Activated CD4-positive, CD25-positive, alpha-beta regulatory T cell treated with anti-CD3 and anti-CD28 coated beads, Interleukin-2, amount 50 U/mL, for 72 hours (primary cell): Measurements from ENCODE around the gene RSBN1L.
"Not testable (repeated sequence)": the region's sequence is repeated elsewhere in the genome, so short reads cannot be mapped to it uniquely, and the experiment has no call there.

Source experiments
- DNase-seq: peaks from one replicate; pipeline ENCODE4 v3.0.0; 2021

The RSBN1L gene

DNA sequence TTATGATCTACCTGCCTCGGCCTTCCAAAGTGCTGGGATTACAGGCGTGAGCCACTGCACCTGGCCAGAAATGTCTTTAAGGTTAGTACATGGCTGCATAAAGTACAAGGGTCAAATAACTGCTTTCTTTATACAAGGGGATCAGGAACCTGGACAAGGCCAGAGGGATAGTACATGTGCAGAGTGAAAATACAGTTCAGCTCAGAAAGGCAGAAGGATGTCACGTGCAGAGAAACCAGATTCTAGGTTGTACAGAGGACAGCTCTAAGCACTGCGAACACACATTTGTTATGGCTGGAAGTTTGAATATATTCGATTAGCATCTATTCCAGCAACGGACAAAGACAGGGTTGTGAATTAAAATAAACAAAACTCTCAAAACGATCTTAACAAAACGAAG, 6.0 kb upstream of the RSBN1L start:
- DNase-seq: no peak

DNA sequence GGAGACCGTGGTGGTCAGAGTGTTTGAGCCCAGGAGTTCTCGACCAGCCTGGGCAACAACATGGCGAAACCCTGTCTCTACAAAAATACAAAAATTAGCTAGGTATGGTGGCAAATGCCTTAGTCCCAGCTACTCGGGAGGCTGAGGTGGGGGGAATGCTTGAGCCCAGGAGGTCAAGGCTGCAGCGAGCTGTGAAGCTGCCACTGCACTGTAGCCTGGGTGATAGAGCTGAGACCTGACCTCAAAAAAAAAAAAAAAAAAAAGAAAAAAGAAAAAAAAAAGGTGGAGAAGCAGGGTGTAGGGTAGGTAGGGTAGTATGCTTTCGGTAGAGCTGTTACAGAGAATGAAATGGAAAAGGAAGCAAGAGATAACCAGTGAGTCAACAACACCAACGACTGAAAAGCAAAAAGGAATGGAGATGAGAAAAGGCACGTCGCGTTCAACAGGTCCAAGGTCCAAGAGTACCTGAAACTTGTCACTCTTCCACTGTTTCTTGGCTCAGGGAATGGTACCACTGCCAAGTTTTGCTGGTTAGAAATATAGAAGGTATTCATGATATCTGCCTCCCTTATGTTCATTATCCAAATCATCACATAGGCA, 4.3 kb upstream of the RSBN1L start:
- DNase-seq: no peak

DNA sequence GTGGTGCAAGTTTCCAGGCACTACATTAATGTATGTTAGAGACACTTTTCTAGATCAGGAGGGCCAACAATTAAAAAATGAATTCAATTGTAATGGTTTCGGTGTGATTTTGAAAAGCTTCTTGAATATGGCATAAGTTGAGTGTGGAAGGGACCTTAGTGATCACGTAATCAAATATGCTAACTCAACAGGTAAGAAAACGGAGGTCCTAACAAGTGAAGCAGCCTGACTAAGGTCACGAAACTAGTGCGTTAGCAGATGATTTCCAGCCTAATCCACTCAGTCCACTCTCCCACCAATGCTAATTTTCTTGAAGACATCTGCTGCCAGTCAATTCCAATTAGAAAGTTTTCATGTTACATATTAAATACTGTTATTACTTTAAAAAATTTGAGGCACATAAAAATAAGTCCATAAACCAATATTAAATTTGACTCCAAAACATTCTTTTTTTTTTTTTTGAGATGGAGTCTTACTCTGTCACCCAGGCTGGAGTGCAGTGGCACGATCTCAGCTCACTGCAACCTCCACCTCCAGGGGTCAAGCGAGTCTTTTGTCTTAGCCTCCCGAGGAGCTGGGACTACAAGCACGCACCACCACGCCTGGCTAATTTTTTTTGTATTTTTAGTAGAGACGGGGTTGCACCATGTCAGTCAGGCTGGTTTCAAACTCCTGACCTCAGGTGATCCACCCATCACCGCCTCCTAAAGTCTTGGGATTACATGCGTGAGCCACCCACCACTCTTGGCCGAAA, 2.3 kb upstream of the RSBN1L start:
- DNase-seq: no peak

DNA sequence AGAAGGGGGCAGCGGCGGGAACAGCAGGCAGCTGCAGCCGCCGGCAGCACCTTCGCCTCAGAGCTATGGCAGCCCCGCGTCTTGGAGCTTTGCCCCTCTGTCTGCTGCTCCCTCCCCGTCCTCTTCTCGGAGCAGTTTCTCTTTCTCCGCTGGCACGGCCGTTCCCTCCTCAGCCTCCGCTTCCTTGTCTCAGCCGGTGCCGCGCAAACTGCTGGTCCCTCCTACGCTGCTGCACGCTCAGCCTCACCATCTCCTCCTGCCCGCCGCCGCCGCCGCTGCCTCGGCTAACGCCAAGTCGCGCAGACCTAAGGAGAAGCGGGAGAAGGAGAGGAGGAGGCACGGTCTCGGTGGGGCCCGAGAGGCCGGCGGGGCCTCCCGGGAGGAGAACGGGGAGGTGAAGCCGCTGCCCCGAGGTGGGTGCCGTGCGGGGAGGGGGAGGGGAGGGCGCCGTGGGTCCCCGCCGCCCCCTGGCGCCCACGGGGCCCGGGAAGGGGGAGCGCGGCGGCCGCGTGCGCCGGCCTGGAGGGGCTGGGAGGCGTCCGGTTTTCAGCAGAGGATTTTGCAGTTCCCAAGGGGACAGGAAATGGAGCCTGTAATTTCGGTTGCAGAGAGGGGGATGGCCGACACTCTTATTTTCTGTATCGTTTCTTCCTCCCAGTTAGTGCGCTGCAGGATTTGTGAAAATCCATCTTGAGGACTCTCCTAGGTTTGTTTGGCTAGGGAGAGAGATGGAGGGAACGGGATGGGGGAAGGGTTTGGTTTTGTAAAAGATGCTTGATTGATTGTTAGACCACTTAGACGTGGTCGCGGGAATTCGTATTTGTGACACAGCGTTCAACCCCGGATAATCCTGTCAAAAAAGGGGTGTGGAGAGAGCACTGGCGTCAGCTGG, 630 bp downstream of the RSBN1L start:
- peak; percentile 74 for DNase-seq

GRCh38 chr7:77697535-77697831, 1.2 kb downstream of the RSBN1L start:
- DNase-seq: no peak

- no peak for DNase-seq
Measured at GRCh38 chr7:77698042-77698625, 1.9 kb downstream of the RSBN1L start.

DNA sequence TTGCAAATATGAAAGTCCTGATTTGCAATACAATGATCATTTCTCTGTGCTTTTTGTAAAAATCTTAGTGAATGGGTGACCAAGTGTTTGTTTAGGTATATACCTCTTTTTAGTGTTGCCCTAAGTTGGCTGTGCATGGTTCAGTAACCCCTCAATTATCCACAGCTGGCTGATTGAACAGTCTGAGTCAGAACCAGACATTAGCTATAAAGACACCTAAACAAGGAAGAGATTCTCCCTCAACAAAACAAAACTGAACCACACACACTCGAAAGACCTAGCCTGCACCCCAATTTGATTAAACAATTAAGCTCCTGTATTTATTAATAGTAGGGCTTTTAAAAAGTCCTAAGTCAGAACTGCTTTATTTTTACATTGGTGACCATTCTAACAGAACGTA, 2.8 kb downstream of the RSBN1L start:
- no peak for DNase-seq

GRCh38 chr7:77702513-77702912, 6.3 kb downstream of the RSBN1L start:
- no peak for DNase-seq

GRCh38 chr7:77702968-77703472, 6.8 kb downstream of the RSBN1L start:
- DNase-seq: no peak

DNA sequence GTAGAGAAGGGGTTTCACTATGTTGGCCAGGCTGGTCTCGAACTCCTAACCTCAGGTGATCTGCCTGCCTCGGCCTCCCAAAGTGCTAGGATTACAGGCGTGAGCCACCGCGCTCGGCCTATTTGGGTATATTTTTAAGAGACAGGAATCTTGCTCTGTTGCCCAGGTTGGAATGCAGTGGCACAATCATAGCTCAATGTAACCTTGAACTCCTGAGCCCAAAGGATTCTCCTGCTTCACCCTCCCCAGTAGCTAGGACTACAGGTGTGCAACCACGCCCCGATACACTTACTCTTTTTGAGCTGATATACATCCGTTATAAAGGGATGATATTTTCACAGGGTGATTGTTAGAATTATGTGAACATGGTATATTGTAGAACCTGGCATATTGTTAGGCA, 7.4 kb downstream of the RSBN1L start:
- not testable (repeated sequence) for DNase-seq

DNA sequence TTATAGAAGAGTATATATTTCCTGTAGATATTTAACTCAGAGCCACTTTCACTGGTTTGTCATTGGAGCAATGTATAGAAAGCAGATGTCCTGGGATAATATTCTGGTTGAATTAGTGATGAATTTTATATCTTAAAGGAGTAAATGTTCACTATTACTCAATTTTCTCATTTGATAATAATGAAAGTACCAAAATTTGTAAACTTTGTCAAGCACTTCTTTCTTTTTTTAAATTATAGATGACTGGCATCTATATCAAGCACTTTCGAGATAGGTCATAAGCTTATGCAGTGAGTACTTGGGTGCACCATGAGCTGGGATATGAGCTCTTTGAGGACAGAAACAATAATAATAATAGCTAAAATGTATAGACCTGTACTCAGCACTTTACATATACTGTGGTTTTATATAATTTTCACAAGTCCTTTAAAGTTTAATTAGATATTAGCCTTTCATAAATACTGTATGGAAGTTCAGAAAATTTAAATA, 11.3 kb downstream of the RSBN1L start:
- DNase-seq: no peak

- no peak for DNase-seq
Measured at GRCh38 chr7:77710067-77710466, 13.8 kb downstream of the RSBN1L start.

DNA sequence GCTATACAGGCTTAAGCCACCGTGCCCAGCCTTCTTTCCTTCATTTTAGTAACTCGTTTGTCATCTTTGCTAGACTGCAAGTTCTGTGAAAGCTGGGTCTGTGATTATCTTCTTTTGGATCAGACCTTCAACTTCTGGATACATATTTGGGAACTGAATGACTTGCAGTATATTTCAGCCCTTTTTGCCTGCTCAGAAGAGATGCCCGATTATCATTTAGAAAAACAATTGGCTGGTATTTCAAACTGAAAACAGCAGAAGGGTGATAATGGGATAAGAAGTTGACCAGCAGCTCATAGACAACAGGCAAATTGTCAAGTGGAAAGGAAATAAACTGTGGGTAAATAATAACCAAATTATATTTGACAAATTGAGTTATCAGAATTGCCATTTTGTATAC, 14.6 kb downstream of the RSBN1L start:
- no peak for DNase-seq

DNA sequence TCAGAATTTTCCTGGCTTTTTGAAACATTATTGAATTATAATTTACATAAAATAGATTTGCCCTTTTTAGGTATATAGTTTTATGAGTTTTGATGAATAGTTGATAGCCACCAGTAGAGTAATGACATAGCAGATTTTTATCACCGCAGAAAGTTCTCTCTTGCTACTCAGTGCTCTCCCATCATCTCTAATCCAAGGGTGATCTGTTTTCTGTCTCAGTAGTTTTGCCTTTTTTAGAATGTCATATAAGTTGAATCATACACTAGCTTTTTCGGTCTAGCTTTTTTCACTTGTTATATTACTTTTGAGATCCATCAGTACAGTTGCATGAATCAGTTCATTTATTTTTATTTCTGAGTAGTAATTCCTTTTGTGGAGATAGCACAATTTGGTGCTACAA, 17.9 kb downstream of the RSBN1L start:
- DNase-seq: no peak

- DNase-seq: not testable (repeated sequence)
Measured at GRCh38 chr7:77714931-77715330, 18.7 kb downstream of the RSBN1L start.

DNA sequence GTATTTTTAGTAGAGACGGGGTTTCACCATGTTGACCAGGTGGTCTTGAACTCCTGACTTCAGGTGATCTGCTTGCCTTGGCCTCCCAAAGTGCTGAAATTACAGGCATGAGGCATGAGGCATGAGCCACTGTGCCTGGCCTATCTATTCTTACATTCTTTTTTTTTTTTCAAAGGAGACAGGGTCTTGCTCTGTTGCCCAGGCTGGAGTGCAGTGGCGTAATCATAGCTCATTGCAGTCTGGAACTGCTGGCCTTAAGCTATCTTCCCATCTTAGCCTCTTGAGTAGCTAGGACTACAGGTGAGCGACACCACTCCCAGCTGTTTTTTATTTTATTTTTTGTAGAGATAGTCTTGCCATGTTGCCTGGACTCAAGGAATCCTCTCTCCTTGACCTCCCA, 20.5 kb downstream of the RSBN1L start:
- no peak for DNase-seq

GRCh38 chr7:77717566-77717965, 21.3 kb downstream of the RSBN1L start:
- not testable (repeated sequence) for DNase-seq

DNA sequence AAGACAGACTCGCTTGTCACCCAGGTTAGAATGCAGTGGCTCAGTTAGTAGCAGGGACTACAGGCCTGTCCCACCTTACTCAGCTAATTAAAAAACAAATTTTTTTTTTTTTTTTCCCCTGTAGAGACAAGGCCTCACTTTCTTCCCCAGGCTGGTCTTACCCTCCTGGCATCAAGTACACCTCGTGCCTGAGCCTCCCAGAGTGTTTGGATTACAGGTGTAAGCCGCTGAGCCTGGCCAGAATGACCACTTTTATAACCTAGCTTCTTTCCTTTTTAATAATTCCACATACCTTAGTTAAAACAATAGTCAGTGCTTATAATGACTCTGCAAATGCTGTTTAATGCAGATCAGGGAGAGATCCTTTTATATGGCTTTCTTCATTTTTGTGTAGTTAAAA, 31.3 kb downstream of the RSBN1L start:
- DNase-seq: no peak

- no peak for DNase-seq
Measured at GRCh38 chr7:77727936-77728701, 31.9 kb downstream of the RSBN1L start.

- DNase-seq: no peak
Measured at GRCh38 chr7:77729574-77730348, 33.5 kb downstream of the RSBN1L start.

GRCh38 chr7:77731716-77732115, 35.5 kb downstream of the RSBN1L start:
- DNase-seq: no peak
